ENCODE measurements around the gene MTHFD1L. TPM values are rescaled to one million over a fixed set of nuclear protein-coding genes. Genes with fewer than 3 reads are reported as not detected.
"Not testable (repeated sequence)": the region's sequence is repeated elsewhere in the genome, so short reads cannot be mapped to it uniquely, and the experiment has no call there.

Gene MTHFD1L
- total and polyA plus RNA-seq, 2 donors from 2014 or later: 4.7 to 39.6 TPM

DNA sequence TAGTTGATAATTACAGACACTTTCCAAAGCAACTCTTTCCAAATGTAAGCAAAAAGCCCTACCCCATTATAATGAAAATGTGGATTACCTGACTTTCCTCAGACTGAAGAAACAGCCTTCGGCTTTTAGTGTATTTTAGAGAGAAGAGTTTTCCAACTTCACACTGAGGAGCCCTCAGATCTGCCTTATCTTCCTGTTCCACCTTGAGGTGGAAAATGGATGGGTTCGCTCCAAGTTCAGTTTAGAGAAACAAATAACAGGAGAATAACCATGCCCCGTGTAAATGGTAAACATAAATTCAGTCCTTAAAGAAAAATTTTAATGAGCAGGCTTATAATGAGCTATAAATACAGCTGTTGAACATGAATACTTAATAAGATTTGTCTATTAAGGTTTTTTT, 21.1 kb upstream of the MTHFD1L start:
- no peaks in the 10 kb centered on the region for H3K4me1 ChIP-seq (ENCODE audit: control insufficient read depth in 2 of 3, insufficient read depth in 2 of 3, low read depth in 1 of 3, low read length in 3 of 3)
- no peak overlapping the region for H3K4me3 ChIP-seq (ENCODE audit: low read length in 3 of 3)
- intact Hi-C loops (cut with DNase I): no loop called here
- FAIRE-seq: no peak
- no peaks in the 10 kb centered on the region for H3K9me3 ChIP-seq (ENCODE audit: control insufficient read depth in 2 of 3, insufficient read depth in 1 of 3, low read length in 3 of 3)
- H3K27me3 ChIP-seq (ENCODE audit: control insufficient read depth, insufficient read depth, low read length): no peaks in the 10 kb centered on the region
- no peak for DNase-seq
- H3K36me3 ChIP-seq (ENCODE audit: control insufficient read depth in 2 of 3, insufficient read depth in 3 of 3, low read length in 3 of 3): peaks cover 0 to 5% (median 0%) of the 10 kb centered on the region in 3 donors
- H3K9ac ChIP-seq (ENCODE audit: low read length in 3 of 3): no peak overlapping the region
- TF ChIP-seq, protein P1, sequence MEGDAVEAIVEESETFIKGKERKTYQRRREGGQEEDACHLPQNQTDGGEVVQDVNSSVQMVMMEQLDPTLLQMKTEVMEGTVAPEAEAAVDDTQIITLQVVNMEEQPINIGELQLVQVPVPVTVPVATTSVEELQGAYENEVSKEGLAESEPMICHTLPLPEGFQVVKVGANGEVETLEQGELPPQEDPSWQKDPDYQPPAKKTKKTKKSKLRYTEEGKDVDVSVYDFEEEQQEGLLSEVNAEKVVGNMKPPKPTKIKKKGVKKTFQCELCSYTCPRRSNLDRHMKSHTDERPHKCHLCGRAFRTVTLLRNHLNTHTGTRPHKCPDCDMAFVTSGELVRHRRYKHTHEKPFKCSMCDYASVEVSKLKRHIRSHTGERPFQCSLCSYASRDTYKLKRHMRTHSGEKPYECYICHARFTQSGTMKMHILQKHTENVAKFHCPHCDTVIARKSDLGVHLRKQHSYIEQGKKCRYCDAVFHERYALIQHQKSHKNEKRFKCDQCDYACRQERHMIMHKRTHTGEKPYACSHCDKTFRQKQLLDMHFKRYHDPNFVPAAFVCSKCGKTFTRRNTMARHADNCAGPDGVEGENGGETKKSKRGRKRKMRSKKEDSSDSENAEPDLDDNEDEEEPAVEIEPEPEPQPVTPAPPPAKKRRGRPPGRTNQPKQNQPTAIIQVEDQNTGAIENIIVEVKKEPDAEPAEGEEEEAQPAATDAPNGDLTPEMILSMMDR (IDR thresholded peaks at IDR 0.05; ENCODE audit: borderline replicate concordance, extremely low read depth, insufficient read depth): no peak
- no peak overlapping the region for H3K27ac ChIP-seq (ENCODE audit: low read depth in 2 of 2, low read length in 2 of 2)

DNA sequence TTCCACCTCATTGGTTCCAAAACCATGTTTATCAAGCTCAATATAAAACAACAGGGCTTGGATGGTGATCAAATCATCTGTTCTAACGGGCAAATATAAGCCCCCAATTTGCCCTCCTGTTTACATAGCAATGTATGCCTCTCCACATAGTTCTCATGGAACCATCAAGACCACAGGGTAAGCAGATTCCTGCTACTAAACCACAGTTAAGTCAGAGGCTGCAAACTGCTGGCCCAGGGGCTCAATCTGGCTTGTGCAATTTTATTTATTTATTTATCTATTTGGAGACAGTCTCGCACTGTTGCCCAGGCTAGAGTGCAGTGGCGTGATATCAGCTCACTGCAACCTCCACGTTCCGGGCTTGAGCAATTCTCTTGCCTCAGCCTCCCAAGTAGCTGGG, 18.9 kb upstream of the MTHFD1L start:
- no peaks in the 10 kb centered on the region for H3K36me3 ChIP-seq (ENCODE audit: control insufficient read depth in 2 of 3, insufficient read depth in 3 of 3, low read length in 3 of 3)
- TF ChIP-seq, protein P1 (IDR thresholded peaks at IDR 0.05; ENCODE audit: borderline replicate concordance, extremely low read depth, insufficient read depth): no peak
- no peak overlapping the region for H3K27ac ChIP-seq (ENCODE audit: low read depth in 2 of 2, low read length in 2 of 2)
- intact Hi-C loops (cut with DNase I): no loop called here
- H3K4me3 ChIP-seq (ENCODE audit: low read length in 3 of 3): no peak overlapping the region
- FAIRE-seq (no peak), DNase-seq (no peak)
- no peaks in the 10 kb centered on the region for H3K4me1 ChIP-seq (ENCODE audit: control insufficient read depth in 2 of 3, insufficient read depth in 2 of 3, low read depth in 1 of 3, low read length in 3 of 3)
- H3K9me3 ChIP-seq (ENCODE audit: control insufficient read depth in 2 of 3, insufficient read depth in 1 of 3, low read length in 3 of 3): no peaks in the 10 kb centered on the region
- H3K27me3 ChIP-seq (ENCODE audit: control insufficient read depth, insufficient read depth, low read length): no peaks in the 10 kb centered on the region
- H3K9ac ChIP-seq (ENCODE audit: low read length in 3 of 3): no peak overlapping the region

DNA sequence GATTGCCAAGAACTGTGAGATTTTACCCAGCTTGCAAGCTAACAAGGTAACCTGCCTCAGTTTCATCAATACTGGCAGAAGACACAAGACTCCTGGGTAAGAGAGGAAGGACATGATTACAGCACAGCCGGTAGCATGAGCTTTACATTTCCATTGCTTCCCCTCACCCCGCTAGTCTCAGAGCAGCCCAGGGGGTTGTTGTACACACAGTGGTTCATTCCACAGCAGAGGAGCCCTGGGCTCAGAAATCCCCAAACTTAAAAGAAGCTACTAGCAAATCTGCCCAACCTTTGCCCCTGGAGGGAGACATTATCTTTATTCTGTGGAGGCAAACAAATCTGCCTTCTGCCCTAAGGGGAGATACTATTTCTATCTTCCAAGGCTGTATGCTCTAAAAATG, 17.1 kb upstream of the MTHFD1L start:
- H3K36me3 ChIP-seq (ENCODE audit: control insufficient read depth in 2 of 3, insufficient read depth in 3 of 3, low read length in 3 of 3): no peaks in the 10 kb centered on the region
- no peaks in the 10 kb centered on the region for H3K4me1 ChIP-seq (ENCODE audit: control insufficient read depth in 2 of 3, insufficient read depth in 2 of 3, low read depth in 1 of 3, low read length in 3 of 3)
- TF ChIP-seq, protein P1 (IDR thresholded peaks at IDR 0.05; ENCODE audit: borderline replicate concordance, extremely low read depth, insufficient read depth): no peak
- no peaks in the 10 kb centered on the region for H3K27me3 ChIP-seq (ENCODE audit: control insufficient read depth, insufficient read depth, low read length)
- no peak for FAIRE-seq
- H3K9me3 ChIP-seq (ENCODE audit: control insufficient read depth in 2 of 3, insufficient read depth in 1 of 3, low read length in 3 of 3): no peaks in the 10 kb centered on the region
- intact Hi-C loops (cut with DNase I): no loop called here
- H3K27ac ChIP-seq (ENCODE audit: low read depth in 2 of 2, low read length in 2 of 2): no peak overlapping the region
- no peak overlapping the region for H3K4me3 ChIP-seq (ENCODE audit: low read length in 3 of 3)
- no peak for DNase-seq
- H3K9ac ChIP-seq (ENCODE audit: low read length in 3 of 3): no peak overlapping the region

DNA sequence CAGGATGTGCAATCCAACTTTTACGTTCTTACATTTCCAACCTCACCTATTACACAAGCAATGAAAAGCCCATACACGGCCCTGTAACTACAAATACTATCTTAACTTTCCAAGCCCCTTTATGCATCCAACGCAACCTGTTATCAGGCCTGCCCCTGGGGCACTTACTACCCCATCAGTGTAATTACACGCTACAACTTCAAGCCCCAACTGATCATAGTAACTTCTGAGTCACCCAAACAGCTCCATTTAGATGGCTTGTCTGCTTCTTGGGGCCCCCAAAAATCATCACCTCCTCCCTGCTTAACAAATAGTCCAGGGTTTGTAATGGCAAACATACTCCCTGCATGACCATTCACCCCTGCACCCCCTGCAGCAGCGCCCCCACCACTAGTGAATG, 11.1 kb upstream of the MTHFD1L start:
- DNase-seq; H3K27me3 ChIP-seq (ENCODE audit: control insufficient read depth, insufficient read depth, low read length); H3K27ac ChIP-seq (ENCODE audit: low read depth in 2 of 2, low read length in 2 of 2); H3K36me3 ChIP-seq (ENCODE audit: control insufficient read depth in 2 of 3, insufficient read depth in 3 of 3, low read length in 3 of 3); H3K4me1 ChIP-seq (ENCODE audit: control insufficient read depth in 2 of 3, insufficient read depth in 2 of 3, low read depth in 1 of 3, low read length in 3 of 3); FAIRE-seq; H3K4me3 ChIP-seq (ENCODE audit: low read length in 3 of 3); H3K9me3 ChIP-seq (ENCODE audit: control insufficient read depth in 2 of 3, insufficient read depth in 1 of 3, low read length in 3 of 3); H3K9ac ChIP-seq (ENCODE audit: low read length in 3 of 3); intact Hi-C loops (cut with DNase I): not testable (repeated sequence)

DNA sequence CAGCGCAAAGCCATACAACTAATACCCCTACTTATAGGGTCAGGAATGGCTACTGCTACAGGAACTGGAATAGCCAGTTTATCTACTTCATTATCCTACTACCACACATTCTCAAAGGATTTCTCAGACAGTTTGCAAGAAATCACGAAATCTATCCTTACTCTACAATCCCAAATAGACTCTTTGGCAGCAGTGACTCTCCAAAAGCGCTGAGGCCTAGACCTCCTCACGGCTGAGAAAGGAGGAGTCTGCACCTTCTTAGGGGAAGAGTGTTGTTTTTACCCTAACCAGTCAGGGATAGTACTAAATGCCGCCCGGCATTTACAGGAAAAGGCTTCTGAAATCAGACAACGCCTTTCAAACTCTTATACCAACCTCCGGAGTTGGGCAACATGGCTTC, 10.3 kb upstream of the MTHFD1L start:
- H3K9me3 ChIP-seq (ENCODE audit: control insufficient read depth in 2 of 3, insufficient read depth in 1 of 3, low read length in 3 of 3); DNase-seq; intact Hi-C loops (cut with DNase I); H3K4me3 ChIP-seq (ENCODE audit: low read length in 3 of 3); H3K9ac ChIP-seq (ENCODE audit: low read length in 3 of 3); FAIRE-seq; H3K4me1 ChIP-seq (ENCODE audit: control insufficient read depth in 2 of 3, insufficient read depth in 2 of 3, low read depth in 1 of 3, low read length in 3 of 3); H3K27ac ChIP-seq (ENCODE audit: low read depth in 2 of 2, low read length in 2 of 2); H3K36me3 ChIP-seq (ENCODE audit: control insufficient read depth in 2 of 3, insufficient read depth in 3 of 3, low read length in 3 of 3); H3K27me3 ChIP-seq (ENCODE audit: control insufficient read depth, insufficient read depth, low read length): not testable (repeated sequence)

Measured in kidney (tissue), 14 donors.